HG02943 (cell line): Measurements from ENCODE around the gene PCDHGA9.
"Not testable (repeated sequence)": the region's sequence is repeated elsewhere in the genome, so short reads cannot be mapped to it uniquely, and the experiment has no call there.

Experiments
- ATAC-seq: cut with Tn5 transposase; IDR thresholded peaks from one replicate; pipeline ENCODE4 v1.9.1; 2021; ENCODE audit warnings: mild to moderate bottlenecking, low read depth, moderate library complexity; ENCODE audit not compliant: unreplicated experiment

PCDHGA9 gene

DNA sequence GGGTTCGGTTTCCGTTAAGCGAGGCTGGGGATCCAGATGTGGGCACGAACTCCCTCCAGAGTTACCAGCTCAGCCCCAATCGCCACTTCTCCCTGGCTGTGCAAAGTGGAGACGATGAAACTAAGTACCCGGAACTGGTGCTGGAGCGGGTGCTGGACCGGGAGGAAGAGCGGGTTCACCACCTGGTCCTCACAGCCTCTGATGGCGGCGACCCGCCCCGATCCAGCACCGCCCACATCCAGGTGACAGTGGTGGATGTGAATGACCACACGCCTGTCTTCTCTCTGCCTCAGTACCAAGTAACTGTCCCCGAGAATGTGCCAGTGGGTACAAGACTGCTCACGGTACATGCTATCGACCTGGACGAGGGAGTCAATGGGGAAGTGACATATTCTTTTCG is 19.2 kb upstream of the PCDHGA9 start:
- no peak for ATAC-seq

- no peak for ATAC-seq
These were observed 17.9 kb upstream of the PCDHGA9 start for GRCh38 chr5:141384471-141385267.

DNA sequence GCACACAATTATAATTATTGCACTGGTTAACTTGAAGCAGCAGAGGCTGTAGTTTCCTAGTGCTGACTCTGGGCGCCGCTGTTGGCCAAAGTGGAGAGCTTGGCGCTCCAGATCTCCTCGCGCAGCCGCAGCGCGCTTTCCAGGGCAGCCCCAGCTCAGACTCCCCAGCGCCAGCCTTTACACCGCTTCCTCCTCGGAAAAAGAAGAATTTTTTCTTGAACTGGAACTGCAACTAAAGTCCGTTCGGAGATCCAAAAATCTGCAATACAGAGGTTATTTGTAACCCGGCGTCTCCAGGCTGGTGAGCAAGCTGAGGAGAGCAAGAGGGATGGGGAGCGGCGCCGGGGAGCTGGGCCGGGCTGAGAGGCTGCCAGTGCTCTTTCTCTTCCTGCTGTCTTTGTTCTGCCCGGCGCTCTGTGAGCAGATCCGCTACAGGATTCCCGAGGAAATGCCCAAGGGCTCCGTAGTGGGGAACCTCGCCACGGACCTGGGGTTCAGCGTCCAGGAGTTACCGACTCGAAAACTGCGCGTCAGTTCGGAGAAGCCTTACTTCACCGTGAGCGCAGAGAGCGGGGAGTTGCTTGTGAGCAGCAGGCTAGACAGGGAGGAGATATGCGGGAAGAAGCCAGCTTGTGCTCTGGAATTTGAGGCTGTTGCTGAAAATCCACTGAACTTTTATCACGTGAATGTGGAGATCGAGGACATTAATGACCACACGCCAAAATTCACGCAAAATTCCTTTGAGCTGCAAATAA is 14.8 kb upstream of the PCDHGA9 start, which contains the start of gene PCDHGB4:
Gene PCDHGB4 (plus strand): TSS at position 142 of the 755 bp plus-strand sequence. CDS start 187 bp downstream, at position 329.
- peak; percentile 94 for ATAC-seq

DNA sequence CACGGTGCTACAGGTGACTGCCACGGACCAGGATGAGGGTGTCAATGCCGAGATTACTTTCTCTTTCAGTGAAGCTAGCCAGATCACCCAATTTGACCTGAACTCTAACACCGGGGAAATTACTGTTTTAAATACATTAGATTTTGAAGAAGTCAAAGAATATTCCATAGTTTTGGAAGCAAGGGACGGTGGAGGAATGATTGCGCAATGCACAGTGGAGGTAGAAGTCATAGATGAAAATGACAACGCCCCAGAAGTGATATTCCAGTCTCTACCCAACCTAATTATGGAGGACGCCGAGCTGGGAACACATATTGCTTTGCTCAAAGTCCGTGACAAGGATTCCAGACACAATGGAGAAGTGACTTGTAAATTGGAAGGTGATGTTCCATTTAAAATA is 13.9 kb upstream of the PCDHGA9 start:
- no peak for ATAC-seq

GRCh38 chr5:141389153-141390042 is 13.2 kb upstream of the PCDHGA9 start:
- no peak for ATAC-seq

GRCh38 chr5:141392429-141393198 is 10.0 kb upstream of the PCDHGA9 start, which contains the start of gene PCDHGA8:
PCDHGA8 (plus strand) TSS chr5:141392633; CDS start chr5:141392814, 181 bp downstream.
- ATAC-seq: no peak

- ATAC-seq: no peak
These were observed 9.3 kb upstream of the PCDHGA9 start for GRCh38 chr5:141393267-141393666.

DNA sequence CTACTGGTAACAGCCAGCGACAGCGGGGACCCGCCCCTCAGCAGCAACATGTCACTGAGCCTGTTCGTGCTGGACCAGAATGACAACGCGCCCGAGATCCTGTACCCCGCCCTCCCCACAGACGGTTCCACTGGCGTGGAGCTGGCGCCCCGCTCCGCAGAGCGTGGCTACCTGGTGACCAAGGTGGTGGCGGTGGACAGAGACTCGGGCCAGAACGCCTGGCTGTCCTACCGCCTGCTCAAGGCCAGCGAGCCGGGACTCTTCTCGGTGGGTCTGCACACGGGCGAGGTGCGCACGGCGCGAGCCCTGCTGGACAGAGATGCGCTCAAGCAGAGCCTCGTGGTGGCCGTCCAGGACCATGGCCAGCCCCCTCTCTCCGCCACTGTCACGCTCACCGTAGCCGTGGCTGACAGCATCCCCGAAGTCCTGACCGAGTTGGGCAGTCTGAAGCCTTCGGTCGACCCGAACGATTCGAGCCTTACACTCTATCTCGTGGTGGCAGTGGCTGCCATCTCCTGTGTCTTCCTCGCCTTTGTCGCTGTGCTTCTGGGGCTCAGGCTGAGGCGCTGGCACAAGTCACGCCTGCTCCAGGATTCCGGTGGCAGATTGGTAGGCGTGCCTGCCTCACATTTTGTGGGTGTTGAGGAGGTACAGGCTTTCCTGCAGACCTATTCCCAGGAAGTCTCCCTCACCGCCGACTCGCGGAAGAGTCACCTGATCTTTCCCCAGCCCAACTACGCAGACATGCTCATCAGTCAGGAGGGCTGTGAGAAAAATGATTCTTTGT is 8.0 kb upstream of the PCDHGA9 start:
- ATAC-seq: not testable (repeated sequence)

GRCh38 chr5:141397756-141398551 is 4.6 kb upstream of the PCDHGA9 start, which contains the start of gene PCDHGB5:
PCDHGB5 (plus strand) TSS chr5:141397947; CDS start chr5:141398128, 181 bp downstream.
- not testable (repeated sequence) for ATAC-seq

GRCh38 chr5:141398608-141399007 is 4.0 kb upstream of the PCDHGA9 start:
- ATAC-seq: no peak

DNA sequence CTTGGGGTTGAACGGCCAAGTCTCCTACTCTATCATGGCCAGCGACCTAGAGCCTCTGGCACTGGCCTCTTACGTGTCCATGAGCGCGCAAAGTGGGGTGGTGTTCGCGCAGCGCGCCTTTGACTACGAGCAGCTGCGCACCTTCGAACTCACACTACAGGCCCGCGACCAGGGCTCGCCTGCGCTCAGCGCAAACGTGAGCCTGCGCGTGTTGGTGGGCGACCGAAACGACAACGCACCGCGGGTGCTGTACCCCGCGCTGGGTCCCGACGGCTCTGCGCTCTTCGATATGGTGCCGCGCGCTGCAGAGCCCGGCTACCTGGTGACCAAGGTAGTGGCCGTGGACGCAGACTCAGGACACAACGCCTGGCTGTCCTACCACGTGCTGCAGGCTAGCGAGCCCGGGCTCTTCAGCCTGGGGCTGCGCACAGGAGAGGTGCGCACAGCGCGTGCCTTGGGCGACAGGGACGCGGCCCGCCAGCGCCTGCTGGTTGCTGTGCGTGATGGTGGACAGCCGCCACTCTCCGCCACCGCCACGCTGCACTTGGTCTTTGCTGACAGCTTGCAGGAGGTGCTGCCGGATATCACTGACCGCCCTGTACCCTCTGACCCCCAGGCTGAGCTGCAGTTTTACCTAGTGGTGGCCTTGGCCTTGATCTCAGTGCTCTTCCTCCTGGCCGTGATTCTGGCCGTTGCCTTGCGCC is 2.9 kb upstream of the PCDHGA9 start:
- no peak for ATAC-seq

GRCh38 chr5:141403387-141403786 is 809 bp downstream of the PCDHGA9 start:
- no peak for ATAC-seq

GRCh38 chr5:141407790-141408505 is 5.4 kb downstream of the PCDHGA9 start, which contains the start of gene PCDHGB6:
PCDHGB6 (plus strand) TSS chr5:141408021; CDS start chr5:141408203, 182 bp downstream.
- ATAC-seq: not testable (repeated sequence)

DNA sequence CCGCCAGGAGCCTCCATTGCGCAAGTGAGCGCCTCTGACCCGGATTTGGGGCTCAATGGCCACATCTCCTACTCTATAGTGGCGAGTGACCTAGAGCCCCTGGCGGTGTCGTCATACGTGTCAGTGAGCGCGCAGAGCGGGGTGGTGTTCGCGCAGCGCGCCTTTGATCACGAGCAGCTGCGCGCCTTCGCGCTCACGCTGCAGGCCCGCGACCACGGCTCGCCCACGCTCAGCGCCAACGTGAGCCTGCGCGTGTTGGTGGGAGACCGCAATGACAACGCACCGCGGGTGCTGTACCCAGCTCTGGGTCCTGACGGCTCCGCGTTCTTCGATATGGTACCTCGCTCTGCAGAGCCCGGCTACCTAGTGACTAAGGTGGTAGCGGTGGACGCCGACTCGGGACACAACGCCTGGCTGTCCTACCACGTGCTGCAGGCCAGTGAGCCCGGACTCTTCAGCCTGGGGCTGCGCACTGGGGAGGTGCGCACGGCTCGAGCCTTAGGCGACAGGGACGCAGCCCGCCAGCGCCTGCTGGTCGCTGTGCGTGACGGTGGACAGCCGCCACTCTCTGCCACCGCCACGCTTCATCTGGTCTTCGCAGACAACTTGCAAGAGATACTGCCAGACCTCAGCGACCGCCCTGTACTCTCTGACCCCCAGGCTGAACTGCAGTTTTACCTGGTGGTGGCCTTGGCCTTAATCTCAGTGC is 7.2 kb downstream of the PCDHGA9 start:
- ATAC-seq: no peak

GRCh38 chr5:141411575-141411974 is 9.0 kb downstream of the PCDHGA9 start:
- no peak for ATAC-seq
